Measurements from ENCODE around the gene ZDHHC11. TPM values are rescaled to one million over a fixed set of nuclear protein-coding genes. Genes with fewer than 3 reads are reported as not detected.

The ZDHHC11 gene
- total RNA-seq, 1 experiment from 2014 or later = 26.0 TPM

GRCh38 chr5:889075-889710 is 38.4 kb upstream of the ZDHHC11 start:
- no peak overlapping the region for H3K4me2 ChIP-seq (ENCODE audit: low read length)
- H3K36me3 ChIP-seq (ENCODE audit: low read depth, low read length) = peaks cover 68% of the 10 kb centered on the region
- DNase-seq (no peak), ATAC-seq (no peak)
- H3K27ac ChIP-seq (ENCODE audit: low read length) = no peak overlapping the region
- TF ChIP-seq EZH2phosphoT487 (IDR thresholded peaks at IDR 0.05; ENCODE audit: borderline replicate concordance, low read length) (no peak), EZH2 (IDR thresholded peaks at IDR 0.05; ENCODE audit: low read length, unreplicated experiment) (no peak), CTCF (conservative IDR thresholded peaks at IDR 0.05; ENCODE audit: low read depth, low read length) (no peak)
- H3K27me3 ChIP-seq (ENCODE audit: low read length) = no peaks in the 10 kb centered on the region
- H3K4me3 ChIP-seq (ENCODE audit: low read length) = no peak overlapping the region
- POLR2A ChIA-PET (ENCODE audit: unreplicated experiment) = no interaction called here
- no peaks in the 10 kb centered on the region for H3K9me3 ChIP-seq (ENCODE audit: low read length)
- CTCF ChIA-PET = no interaction called here
- no peaks in the 10 kb centered on the region for H3F3A ChIP-seq (ENCODE audit: low read length, unreplicated experiment)
- peaks cover 94% of the 10 kb centered on the region for H3K79me2 ChIP-seq (ENCODE audit: low read length)
- no TSS peak for BruUV-seq (replicated peaks)
- intact Hi-C loops (cut with micrococcal nuclease) = no loop called here
- H3K4me1 ChIP-seq (ENCODE audit: insufficient read depth, low read length) = peaks cover 19% of the 10 kb centered on the region
- peaks cover 20% of the 10 kb centered on the region; the same call in 1 of the 2 replicates for H4K20me1 ChIP-seq (ENCODE audit: low read length)
- H3K9ac ChIP-seq (ENCODE audit: low read length) = no peak overlapping the region
- no peak overlapping the region for H2AFZ ChIP-seq (ENCODE audit: low read length)
- H3K9me2 ChIP-seq (replicated peaks; ENCODE audit: low read length) = no peaks in the 10 kb centered on the region

- peaks cover 94% of the 10 kb centered on the region for H3K79me2 ChIP-seq (ENCODE audit: low read length)
These were observed 37.9 kb upstream of the ZDHHC11 start for GRCh38 chr5:888638-889035.

More at GRCh38 chr5:888638-889035, 37.9 kb upstream of the ZDHHC11 start:
- TF ChIP-seq CTCF (conservative IDR thresholded peaks at IDR 0.05; ENCODE audit: low read depth, low read length) (no peak), EZH2phosphoT487 (IDR thresholded peaks at IDR 0.05; ENCODE audit: borderline replicate concordance, low read length) (no peak)
- DNase-seq (no peak), ATAC-seq (no peak)
- Histone ChIP-seq H3K36me3 (ENCODE audit: low read depth, low read length) (peaks cover 73% of the 10 kb centered on the region), H3K4me2 (ENCODE audit: low read length) (no peak overlapping the region), H3K27ac (ENCODE audit: low read length) (no peak overlapping the region), H3K9me3 (ENCODE audit: low read length) (no peaks in the 10 kb centered on the region), H3K4me1 (ENCODE audit: insufficient read depth, low read length) (peaks cover 13% of the 10 kb centered on the region), H3F3A (ENCODE audit: low read length, unreplicated experiment) (no peaks in the 10 kb centered on the region), H3K4me3 (ENCODE audit: low read length) (no peak overlapping the region), H2AFZ (ENCODE audit: low read length) (no peak overlapping the region), H3K9ac (ENCODE audit: low read length) (no peak overlapping the region), H3K9me2 (replicated peaks; ENCODE audit: low read length) (no peaks in the 10 kb centered on the region), H4K20me1 (ENCODE audit: low read length) (peaks cover 20% of the 10 kb centered on the region; the same call in 1 of the 2 replicates), H3K27me3 (ENCODE audit: low read length) (no peaks in the 10 kb centered on the region)
- POLR2A ChIA-PET (ENCODE audit: unreplicated experiment) = no interaction called here
- CTCF ChIA-PET = no interaction called here
- intact Hi-C loops (cut with micrococcal nuclease) = no loop called here
- BruUV-seq (replicated peaks) = no TSS peak
